Hematopoietic multipotent progenitor cell treated with erythropoietin and hydrocortisone succinate and interleukin-3 and kit ligand, for 8 days (in vitro differentiated cells): ENCODE data around the gene TPSG1.
"Not testable (repeated sequence)": the region's sequence is repeated elsewhere in the genome, so short reads cannot be mapped to it uniquely, and the experiment has no call there.

Experiments used
- DNase-seq: peaks from one replicate; pipeline ENCODE4 v3.0.0-alpha.2; 2015

Gene TPSG1

DNA sequence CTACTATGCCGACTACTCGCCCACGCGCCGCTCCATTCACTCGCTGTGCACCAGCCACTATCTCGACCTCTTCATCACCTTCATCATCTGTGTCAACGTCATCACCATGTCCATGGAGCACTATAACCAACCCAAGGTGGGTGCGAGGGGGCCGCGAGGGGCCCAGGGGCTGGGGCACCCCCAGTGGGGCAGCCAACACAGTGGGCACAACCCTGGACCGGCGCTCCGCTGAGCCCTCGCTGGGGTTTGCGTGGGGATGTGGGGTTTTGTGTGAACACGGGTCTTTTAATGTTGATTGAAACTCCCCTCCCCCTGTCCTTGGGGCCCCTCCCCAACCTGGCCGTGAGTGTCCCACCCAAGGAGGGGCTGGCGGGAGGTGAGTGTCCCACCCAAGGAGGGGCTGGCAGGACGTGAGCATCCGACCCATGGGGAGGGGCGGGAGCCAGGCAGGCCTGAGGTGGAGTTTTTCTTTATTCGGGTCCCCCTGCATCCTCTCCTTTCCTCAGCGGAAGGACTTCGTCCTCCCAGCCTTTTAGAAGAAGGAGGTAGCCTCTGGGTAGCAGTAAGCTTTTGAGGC is 11.2 kb downstream of the TPSG1 start:
- DNase-seq, result no peak

DNA sequence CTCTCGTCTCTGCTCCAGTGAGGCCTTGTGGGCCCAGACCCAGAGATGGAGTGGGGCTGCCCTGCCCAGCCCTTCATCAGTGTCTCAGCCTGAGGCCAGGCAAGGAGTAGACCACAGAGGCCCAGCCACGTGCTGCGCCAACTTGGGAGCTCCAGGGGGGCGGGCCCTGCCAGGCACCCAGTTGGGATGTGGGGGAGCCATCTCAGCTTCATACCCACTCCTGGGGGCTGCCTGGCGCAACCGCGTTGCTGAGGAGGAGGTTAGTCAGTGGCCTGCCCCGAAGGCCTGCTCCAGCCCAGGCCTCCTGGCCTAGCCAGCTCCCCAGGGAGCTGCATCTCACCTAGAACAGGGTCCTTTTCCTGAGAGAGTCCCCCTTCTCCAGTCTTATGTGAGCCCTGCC is 11.8 kb downstream of the TPSG1 start:
- no peak for DNase-seq

DNA sequence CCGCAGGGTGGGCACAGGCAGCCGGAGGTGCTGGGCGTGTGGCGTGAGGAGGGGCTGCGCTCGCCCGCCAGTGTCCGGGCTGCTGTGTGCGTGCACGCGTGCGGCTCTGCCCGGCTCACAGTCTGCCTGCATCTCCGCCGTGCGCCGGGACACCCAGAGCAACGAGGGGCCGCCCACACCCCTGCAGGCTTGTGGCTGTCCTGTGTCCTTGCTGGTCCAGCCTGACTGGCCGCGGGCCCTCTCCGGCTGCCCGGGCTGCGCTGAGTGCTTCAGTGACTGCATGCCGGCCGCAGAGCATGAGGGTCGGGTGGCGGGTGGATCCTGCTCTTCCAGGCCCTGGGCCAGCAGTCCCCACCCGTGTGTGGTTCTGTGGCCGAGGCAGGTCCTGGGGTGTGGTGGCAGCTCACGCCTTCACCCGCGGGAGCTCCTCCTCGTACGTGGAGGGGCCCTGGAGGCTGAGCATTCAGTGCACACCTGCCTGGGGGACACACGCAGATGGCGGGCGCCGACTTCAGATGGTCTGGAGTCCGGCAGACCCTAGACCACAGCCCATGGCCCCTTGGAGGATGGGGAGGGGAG is 12.4 kb downstream of the TPSG1 start:
- DNase-seq, result no peak

DNA sequence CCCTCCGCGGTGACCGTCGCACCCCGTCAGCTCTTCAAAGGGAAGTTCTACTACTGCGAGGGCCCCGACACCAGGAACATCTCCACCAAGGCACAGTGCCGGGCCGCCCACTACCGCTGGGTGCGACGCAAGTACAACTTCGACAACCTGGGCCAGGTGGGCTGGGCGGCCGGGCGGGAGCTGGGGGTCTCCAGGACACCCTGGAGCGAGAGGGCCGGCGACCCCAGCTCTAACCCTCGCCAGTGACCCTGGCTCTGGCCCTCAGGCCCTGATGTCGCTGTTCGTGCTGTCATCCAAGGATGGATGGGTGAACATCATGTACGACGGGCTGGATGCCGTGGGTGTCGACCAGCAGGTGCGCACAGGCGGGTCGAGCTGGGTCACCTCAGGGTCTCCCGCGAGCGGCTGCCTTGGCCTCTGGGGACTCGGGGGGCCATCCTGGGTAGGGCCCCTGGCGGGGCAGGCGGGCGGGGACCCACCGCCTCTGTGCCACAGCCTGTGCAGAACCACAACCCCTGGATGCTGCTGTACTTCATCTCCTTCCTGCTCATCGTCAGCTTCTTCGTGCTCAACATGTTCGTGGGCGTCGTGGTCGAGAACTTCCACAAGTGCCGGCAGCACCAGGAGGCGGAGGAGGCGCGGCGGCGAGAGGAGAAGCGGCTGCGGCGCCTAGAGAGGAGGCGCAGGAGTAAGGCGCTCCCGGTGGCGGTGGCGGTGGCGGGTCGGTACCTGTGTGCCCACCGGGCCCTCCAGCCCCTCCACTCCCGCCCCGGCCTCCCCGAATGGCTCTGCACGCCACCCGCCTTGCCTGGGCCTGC is 13.4 kb downstream of the TPSG1 start:
- no peak for DNase-seq

DNA sequence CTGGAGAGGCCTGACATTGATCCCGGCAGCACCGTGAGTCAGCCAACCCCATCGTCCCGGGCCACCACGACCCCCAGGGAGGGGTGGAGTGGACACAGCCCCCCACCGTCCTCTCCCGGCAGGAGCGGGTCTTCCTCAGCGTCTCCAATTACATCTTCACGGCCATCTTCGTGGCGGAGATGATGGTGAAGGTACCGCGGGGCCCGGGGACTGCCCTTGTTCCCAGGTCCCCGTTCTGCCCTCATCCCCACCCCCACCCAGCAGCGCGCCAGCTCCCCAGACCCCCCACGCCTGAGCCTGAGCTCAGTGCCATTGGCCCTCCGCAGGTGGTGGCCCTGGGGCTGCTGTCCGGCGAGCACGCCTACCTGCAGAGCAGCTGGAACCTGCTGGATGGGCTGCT is 14.6 kb downstream of the TPSG1 start:
- DNase-seq, result no peak

DNA sequence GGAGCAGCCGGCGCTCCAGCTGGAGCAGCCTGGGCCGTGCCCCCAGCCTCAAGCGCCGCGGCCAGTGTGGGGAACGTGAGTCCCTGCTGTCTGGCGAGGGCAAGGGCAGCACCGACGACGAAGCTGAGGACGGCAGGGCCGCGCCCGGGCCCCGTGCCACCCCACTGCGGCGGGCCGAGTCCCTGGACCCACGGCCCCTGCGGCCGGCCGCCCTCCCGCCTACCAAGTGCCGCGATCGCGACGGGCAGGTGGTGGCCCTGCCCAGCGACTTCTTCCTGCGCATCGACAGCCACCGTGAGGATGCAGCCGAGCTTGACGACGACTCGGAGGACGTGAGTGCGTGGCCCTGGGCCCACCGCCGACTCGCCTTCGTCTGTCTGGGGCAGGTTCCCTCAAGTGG is 16.0 kb downstream of the TPSG1 start:
- DNase-seq, result no peak

DNA sequence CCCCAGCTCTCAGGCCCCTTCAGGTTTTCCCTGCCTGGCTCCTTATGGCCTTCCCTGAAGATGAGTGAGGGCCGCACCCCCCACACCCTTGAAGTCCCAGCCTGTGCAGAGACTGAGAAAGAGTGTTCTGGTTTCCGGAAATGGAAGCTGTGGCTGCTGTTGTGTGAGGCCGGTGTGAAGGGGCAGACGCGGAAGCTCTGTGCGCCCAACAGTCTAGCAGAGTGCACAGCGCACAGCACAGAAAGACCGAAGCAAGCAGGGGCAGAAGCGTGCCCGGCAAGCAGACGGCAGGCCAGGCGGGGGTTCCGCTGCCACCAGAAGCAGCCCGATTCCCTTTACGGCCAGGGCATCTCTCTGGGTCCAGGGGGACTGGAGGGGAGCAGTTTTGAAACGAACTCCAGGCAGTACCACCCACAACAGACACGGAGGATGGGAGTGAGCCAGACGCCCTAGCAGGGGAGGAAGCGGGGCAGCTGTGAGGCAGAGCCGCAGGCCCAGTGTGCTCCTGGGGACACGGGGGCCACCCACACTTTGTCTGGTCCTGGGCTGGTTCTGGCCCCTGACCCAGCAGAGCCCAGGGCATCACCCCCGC is 16.7 kb downstream of the TPSG1 start:
- no peak for DNase-seq

DNA sequence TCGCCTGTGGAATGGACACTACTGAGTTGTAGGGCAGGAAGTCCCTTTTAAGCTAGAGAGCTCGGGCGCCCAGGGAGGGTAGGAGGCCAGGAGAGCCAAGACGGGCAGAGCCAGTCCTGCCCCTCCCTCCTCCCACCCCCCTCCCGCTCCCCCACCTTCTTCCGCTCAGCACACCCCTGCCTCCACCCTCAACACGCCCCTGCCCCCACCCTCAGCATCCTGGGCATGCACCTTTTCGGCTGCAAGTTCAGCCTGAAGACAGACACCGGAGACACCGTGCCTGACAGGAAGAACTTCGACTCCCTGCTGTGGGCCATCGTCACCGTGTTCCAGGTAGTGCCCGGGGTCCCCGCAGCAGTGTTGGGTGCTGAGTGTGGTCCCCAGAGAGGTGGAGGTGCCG is 18.3 kb downstream of the TPSG1 start:
- DNase-seq, result no peak

DNA sequence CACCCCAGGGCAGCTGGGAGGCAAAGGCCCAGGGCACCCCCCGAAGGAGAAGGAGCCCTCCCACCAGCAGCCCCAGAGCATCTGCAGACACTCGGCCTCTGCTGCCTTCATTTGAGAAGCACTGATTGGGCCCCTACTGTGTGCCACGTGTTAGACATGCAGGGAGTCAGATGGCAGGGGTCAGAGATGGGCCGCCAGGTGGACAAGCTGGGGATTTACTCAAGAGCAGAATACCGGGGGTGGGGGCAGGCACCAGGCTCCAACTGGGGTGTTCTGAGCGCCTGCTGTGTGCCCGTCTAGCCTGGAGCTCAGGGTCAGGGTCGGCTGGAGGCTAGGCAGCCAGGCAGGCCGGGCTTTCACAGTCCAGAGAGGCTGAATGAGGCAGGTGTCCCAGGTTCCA is 18.7 kb downstream of the TPSG1 start:
- no peak for DNase-seq

DNA sequence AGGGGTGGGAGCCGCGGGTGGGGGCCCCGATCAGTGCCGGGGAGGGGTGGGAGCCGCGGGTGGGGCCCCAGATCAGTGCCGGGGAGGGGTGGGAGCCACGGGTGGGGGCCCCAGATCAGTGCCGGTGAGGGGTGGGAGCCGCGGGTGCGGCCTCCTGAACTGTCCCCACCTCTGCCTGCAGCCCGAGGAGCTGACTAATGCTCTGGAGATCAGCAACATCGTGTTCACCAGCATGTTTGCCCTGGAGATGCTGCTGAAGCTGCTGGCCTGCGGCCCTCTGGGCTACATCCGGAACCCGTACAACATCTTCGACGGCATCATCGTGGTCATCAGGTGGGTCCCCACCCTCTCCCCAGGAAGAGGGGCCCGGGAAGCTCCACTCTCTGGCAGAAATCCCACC is 20.1 kb downstream of the TPSG1 start:
- DNase-seq, result no peak

DNA sequence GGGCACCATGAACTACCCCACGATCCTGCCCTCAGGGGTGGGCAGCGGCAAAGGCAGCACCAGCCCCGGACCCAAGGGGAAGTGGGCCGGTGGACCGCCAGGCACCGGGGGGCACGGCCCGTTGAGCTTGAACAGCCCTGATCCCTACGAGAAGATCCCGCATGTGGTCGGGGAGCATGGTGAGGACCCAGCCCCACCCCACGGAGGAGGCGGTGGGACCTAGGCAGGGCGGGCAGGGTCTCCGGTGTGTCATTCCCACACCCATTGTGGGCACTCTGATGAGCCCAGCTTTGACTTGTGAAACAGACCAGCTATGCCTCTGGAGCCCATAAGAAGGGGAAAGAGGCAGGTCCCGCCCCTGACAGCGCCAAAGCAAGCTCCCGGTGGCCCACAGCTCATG is 22.8 kb downstream of the TPSG1 start:
- no peak for DNase-seq

DNA sequence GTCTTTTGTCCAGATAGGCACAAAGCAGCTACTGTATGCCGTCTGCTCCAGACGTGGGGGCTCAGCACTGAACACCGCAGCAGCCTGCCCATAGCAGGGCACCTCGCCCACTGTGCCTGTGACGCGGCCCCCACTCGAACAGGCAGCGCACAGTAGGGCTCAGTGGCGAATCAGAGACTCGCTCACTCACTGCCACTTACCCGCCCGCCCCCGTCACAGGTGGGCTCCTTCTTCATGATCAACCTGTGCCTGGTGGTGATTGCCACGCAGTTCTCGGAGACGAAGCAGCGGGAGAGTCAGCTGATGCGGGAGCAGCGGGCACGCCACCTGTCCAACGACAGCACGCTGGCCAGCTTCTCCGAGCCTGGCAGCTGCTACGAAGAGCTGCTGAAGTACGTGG is 23.6 kb downstream of the TPSG1 start:
- no peak for DNase-seq

DNA sequence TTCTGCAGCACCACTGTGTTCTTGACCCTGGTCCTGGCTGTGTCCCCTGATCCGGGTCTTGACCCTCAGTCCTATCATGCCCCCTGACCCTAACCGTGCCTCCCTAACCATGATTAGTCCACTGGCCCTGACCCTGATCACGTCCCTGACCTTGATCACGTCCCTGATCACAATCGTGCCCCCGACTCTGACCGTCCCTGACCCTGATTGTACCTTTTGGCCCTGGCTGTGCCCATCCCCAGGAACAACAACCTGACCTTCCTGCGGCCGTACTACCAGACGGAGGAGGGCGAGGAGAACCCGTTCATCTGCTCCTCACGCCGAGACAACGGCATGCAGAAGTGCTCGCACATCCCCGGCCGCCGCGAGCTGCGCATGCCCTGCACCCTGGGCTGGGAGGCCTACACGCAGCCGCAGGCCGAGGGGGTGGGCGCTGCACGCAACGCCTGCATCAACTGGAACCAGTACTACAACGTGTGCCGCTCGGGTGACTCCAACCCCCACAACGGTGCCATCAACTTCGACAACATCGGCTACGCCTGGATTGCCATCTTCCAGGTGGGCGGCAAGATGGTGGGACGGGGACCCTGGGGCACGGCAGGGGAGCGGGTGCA is 24.9 kb downstream of the TPSG1 start:
- no peak for DNase-seq

DNA sequence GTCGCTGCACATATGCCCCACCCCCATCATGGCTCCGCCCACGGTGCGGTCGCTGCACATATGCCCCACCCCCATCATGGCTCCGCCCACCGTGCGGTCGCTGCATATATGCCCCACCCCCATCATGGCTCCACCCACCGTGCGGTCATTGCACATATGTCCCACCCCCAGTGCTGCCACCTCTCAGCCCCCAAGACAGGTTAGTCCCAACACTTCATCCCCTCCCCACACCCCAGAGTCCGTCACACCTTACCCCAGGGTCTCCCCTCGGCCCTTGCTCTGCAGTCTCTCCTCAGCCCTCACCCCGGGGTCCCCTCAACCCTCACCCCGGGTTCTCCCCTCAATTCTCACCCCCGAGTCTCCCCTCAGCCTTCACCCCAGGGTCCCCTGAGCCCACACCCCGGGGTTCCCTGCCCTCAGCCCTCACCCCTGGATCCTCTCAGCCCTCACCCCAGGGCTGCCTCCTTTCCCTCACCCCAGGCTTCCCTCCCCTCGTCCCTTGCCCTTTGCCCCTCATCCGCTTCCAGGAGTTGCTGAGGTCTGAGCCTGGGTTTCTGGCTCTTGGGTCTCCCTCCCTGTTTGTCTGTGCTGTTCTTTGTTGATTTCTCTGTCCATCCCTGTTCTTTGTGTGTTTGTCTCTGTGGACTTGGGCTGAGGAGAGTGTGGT is 25.6 kb downstream of the TPSG1 start:
- DNase-seq, result no peak

DNA sequence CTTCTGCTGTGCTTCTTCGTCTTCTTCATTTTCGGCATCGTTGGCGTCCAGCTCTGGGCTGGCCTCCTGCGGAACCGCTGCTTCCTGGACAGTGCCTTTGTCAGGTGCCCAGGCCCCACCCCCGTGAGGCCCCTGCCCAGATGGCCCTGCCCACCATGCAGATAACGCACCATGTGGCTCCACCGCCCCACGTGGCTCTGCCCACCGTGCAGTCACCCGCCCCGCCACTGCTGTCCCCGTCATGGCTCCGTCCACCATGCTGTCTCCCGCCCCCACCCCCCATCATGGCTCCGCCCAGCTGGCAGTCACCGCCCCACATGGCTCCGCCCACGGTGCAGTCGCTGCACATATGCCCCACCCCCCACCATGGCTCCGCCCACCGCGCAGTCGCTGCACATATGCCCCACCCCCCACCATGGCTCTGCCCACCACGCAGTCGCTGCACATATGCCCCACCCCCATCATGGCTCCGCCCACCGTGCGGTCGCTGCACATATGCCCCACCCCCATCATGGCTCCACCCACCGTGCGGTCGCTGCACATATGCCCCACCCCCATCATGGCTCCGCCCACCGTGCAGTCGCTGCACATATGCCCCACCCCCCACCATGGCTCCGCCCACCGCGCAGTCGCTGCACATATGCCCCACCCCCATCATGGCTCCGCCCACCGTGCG is 26.3 kb downstream of the TPSG1 start:
- not testable (repeated sequence) for DNase-seq

DNA sequence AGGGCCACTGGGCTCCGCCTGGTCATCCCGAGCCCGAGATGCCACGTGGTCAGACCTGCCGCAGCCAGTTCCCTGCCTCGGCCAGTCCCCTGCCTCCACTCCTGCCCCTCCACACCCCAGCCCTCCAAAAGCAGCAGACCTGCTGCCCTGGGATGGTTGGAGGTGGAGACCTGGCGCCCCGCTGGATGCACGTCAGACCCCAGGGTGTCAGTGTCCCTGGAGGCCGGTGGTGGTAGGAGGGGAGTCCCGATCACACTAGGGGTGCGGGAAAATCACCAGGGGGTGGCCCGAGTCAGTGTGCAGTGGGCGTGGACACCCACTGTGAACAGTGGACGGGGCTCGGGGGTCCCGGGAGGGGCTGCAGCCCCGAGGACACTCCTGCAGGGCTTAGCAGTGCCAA is 26.9 kb downstream of the TPSG1 start:
- no peak for DNase-seq

DNA sequence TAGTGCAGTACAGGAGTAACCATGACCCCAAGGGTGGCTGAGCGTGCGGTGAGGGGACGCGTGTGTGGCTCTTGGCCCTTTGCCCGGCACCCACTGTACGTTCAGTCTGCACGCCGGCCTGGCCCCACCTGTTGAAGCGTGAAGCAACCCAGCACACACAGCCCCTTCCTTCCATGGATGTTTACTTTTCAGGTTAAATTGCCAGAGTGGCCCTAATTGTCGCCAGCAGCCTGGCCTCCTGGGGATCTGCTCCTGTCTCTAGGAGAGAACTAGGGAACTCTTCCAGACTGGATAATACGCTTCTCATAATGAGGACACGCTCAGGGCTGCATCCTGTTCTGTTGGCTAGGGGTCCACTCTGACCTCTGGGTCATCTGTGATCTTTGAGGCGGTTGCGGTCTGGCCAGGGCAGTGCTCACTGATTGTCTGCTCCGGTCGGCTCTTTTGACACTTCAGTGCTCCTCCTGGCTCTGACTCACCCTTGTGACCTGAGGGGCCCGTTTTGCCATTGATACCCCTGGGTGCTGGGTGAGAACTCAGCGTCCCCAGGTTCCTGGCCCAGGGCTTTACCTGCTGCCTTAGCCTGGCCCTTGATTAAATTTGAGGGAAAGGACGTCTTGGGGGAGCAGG is 27.7 kb downstream of the TPSG1 start:
- DNase-seq, result no peak

DNA sequence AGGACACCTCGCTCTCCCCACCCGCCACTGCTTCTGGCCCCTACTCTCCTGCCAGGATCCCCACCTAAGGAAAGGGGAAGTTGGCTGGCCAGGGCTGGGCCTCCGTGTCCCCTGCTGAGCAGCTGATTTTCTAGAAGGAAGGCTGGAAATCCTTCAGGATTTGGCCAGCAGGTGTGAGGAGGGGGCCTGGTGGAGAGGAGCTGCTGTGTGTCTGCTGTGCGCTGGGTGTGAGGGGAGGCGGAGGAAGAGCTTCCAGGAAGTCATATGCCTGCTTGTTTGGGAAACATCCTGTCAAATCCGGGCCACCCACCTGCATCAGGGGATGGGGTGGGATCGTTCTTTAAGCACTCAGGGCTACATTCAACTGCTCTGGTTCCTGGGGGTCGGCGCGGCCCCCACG is 28.6 kb downstream of the TPSG1 start:
- DNase-seq, result no peak

DNA sequence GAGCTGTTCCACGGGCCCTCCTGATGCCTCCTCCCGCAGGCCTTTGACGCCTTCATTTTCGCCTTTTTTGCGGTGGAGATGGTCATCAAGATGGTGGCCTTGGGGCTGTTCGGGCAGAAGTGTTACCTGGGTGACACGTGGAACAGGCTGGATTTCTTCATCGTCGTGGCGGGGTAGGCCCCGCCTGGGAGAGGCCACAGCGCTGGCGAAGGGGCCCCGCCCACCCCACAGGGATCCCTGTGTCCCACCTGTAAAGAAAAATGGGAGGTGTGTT is 29.7 kb downstream of the TPSG1 start:
- DNase-seq, result no peak

DNA sequence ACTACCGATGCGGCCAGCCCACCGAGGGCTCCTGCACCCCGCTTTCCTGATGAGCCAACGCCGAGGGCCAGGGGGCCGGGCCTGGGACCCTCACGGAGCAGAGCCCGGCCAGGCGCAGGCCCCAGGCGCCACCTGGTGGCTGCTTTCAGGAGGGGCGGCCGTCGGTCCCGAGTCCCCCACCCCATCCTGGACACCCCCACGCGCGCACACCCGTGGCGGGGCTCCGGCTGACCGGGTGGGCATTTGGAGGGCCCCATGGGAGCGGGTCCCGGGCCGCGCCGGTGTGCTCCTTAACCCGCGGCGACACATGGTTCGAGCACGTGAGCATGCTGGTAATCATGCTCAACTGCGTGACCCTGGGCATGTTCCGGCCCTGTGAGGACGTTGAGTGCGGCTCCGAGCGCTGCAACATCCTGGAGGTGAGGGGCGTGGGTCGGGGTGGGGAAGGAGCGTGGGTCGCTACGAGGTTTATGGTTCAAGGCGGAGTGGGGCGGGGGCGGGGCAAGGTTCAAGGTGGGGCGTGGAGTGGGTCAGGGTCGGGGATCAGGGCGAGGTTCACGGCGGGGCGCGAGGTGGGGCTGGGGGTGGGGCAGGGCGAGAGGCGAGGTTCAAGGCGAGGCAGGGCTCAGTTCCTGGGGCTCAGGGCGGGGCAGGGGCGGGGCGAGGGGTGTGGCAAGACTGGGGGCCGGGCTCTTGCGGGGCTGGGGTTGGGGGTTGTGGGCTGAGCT is 30.2 kb downstream of the TPSG1 start:
- no peak for DNase-seq

DNA sequence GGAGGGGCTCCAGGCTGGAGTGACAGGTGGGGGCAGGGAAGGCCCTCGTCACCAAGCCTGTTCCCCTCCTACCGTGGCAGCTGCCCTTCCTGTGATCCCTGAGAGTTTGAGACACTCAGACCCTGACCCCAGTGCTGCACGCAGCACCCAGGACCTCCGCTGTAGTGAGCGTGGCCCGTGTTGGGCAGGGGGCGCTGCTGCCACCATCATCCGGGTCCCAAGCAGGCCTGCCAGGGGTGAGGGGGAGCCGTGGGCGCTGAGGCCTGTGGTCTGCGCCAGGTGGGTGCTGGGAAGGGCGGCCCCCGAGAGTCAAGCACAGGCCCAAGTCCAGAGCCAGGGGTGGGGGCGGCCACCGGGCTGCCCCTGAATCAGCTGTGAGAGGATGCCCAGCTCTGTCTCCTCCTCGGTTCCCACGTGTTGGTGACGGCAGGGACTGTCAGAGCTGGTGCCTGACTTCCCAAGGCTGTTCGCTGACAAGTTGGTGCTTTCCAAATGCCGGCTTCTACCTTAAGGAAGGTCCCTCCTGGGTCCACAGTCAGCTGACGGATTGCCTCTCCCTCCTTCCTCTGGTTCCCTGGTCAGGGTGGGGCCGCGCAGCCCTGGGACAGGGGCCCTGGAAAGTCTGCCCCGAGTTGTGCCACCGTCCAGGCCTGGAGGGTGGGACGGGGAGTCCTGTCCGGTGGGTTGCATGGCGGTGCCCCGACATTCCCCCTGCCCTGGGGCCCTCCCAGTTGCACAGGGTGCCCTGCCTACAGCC is 31.1 kb downstream of the TPSG1 start:
- no peak for DNase-seq
